GM23338 (cell line): Measurements from ENCODE around the gene RASA3. TPM values are rescaled to one million over a fixed set of nuclear protein-coding genes. Genes with fewer than 3 reads are reported as not detected.

Experiments used
- ATAC-seq: fragments of 200-7000 bp; cut with Tn5 transposase; 3 replicates; pipeline ENCODE4 v1.9.1; 2020
- DNase-seq: peaks from one replicate; pipeline ENCODE4 v3.0.0-alpha.2; 2015; ENCODE audit warnings: low spot score
- H2AFZ ChIP-seq: fragments of 200-600 bp; sonication (generic); 2 replicates; pipeline ENCODE4 v1.8.0; 2016; ENCODE audit warnings: antibody characterized with exemption, mild to moderate bottlenecking, moderate library complexity
- H3F3A ChIP-seq: fragments of 200-600 bp; sonication (generic); replicated peaks from 2 replicates; pipeline ENCODE4 v1.8.0; 2017; ENCODE audit warnings: antibody characterized with exemption, mixed run types, low read depth
- H3K27ac ChIP-seq: fragments of 200-600 bp; sonication (generic); 2 replicates; pipeline ENCODE4 v1.6.1; 2016; ENCODE audit warnings: low read depth
- H3K27me3 ChIP-seq: fragments of 200-600 bp; sonication (generic); 2 replicates; pipeline ENCODE4 v1.8.0; 2016; ENCODE audit warnings: mild to moderate bottlenecking, mixed run types, moderate library complexity; ENCODE audit not compliant: insufficient read depth
- H3K36me3 ChIP-seq: fragments of 200-600 bp; sonication (generic); 2 replicates; pipeline ENCODE4 v1.8.0; 2016; ENCODE audit warnings: mild to moderate bottlenecking; ENCODE audit not compliant: insufficient read depth
- H3K4me1 ChIP-seq: fragments of 200-600 bp; sonication (generic); 2 replicates; pipeline ENCODE4 v1.8.0; 2016; ENCODE audit warnings: mild to moderate bottlenecking, moderate library complexity; ENCODE audit not compliant: insufficient read depth
- H3K4me2 ChIP-seq: fragments of 200-600 bp; sonication (generic); 2 replicates; pipeline ENCODE4 v1.7.1; 2017; ENCODE audit warnings: mixed run types
- H3K4me3 ChIP-seq: fragments of 200-600 bp; sonication (generic); 2 replicates; pipeline ENCODE4 v1.6.1; 2016; ENCODE audit warnings: mixed run types
- H3K79me2 ChIP-seq: fragments of 200-600 bp; sonication (generic); replicated peaks from 2 replicates; pipeline ENCODE4 v1.8.0; 2017; ENCODE audit warnings: mild to moderate bottlenecking; ENCODE audit not compliant: insufficient read depth
- H3K9me2 ChIP-seq: fragments of 200-600 bp; sonication (generic); 2 replicates; pipeline ENCODE4 v1.8.0; 2017; ENCODE audit not compliant: insufficient read depth
- H4K20me1 ChIP-seq: fragments of 200-600 bp; sonication (generic); replicated peaks from 2 replicates; pipeline ENCODE4 v1.8.0; 2017; ENCODE audit warnings: mild to moderate bottlenecking; ENCODE audit not compliant: insufficient read depth
- H3K27ac Mint-ChIP-seq: 2 replicates; pipeline ENCODE4 v1.8.0; 2020; ENCODE audit warnings: inconsistent platforms, mild to moderate bottlenecking, moderate library complexity, mixed read lengths
- H3K27me3 Mint-ChIP-seq: 3 replicates; pipeline ENCODE4 v1.8.0; 2022; ENCODE audit warnings: low read depth, mild to moderate bottlenecking, moderate library complexity, mixed read lengths, inconsistent platforms; ENCODE audit not compliant: insufficient read depth, poor library complexity
- H3K36me3 Mint-ChIP-seq: 3 replicates; pipeline ENCODE4 v1.8.0; 2021; ENCODE audit warnings: low read depth, mild to moderate bottlenecking, inconsistent platforms, moderate library complexity, mixed read lengths
- H3K4me1 Mint-ChIP-seq: 3 replicates; pipeline ENCODE4 v1.8.0; 2020; ENCODE audit warnings: mild to moderate bottlenecking, inconsistent platforms, mixed read lengths
- H3K4me3 Mint-ChIP-seq: 3 replicates; pipeline ENCODE4 v1.8.0; 2021; ENCODE audit warnings: moderate library complexity, mild to moderate bottlenecking, inconsistent platforms, mixed read lengths
- H3K9me3 Mint-ChIP-seq: 3 replicates; pipeline ENCODE4 v1.8.0; 2020; ENCODE audit warnings: moderate library complexity, mild to moderate bottlenecking, inconsistent platforms, mixed read lengths
- CTCF ChIP-seq, 2 experiments: fragments of 200-600 bp in 1 of 2; sonication (generic) in 1 of 2; conservative IDR thresholded peaks; 2 replicates each; pipeline versions ENCODE4 v1.5.1 to v1.6.1; 2016 to 2017; ENCODE audit warnings: antibody characterized with exemption in 2 of 2, low read depth in 2 of 2, mild to moderate bottlenecking in 2 of 2, moderate library complexity in 1 of 2
- ETS1 ChIP-seq: IDR thresholded peaks from 2 replicates; pipeline ENCODE4 v1.6.1; 2016; ENCODE audit warnings: antibody characterized with exemption
- EZH2 ChIP-seq: fragments of 200-600 bp; sonication (generic); IDR thresholded peaks from one replicate; pipeline ENCODE4 v1.8.0; 2017; ENCODE audit warnings: antibody characterized with exemption, mild to moderate bottlenecking, low read depth; ENCODE audit not compliant: unreplicated experiment
- EZH2phosphoT487 ChIP-seq: fragments of 200-600 bp; sonication (generic); IDR thresholded peaks from one replicate; pipeline ENCODE4 v1.8.1; 2018; ENCODE audit warnings: antibody characterized with exemption; ENCODE audit not compliant: unreplicated experiment
- JUNB ChIP-seq: IDR thresholded peaks from one replicate; pipeline ENCODE4 v1.6.1; 2016; ENCODE audit warnings: antibody characterized with exemption; ENCODE audit not compliant: unreplicated experiment
- NANOG ChIP-seq: IDR thresholded peaks from 2 replicates; pipeline ENCODE4 v1.6.1; 2016; ENCODE audit warnings: antibody characterized with exemption, borderline replicate concordance
- STAT1 ChIP-seq: IDR thresholded peaks from one replicate; pipeline ENCODE4 v1.6.1; 2016; ENCODE audit warnings: antibody characterized with exemption; ENCODE audit not compliant: unreplicated experiment
- ZNF114 ChIP-seq: fragments of 250-450 bp; sonication (Bioruptor Pico); IDR thresholded peaks from 2 replicates; pipeline ENCODE4 v1.5.0; 2020; ENCODE audit warnings: mild to moderate bottlenecking, moderate library complexity
- polyA plus RNA-seq: library from polyadenylated mRNA; unstranded; fragments of >200 nt; fragmentation: Nextera tagmentation; extraction: Ambion mirVana; gene quantifications from 2 replicates; pipeline ENCODE4 v1.2.1, GENCODE V29; 2016
- total RNA-seq: library from RNA; depleted of rRNA; stranded (reverse); fragments of >200 nt; shearing (Covaris generic); gene quantifications from 2 replicates; pipeline ENCODE4 v1.2.3, GENCODE V29; 2014
- TF ChIP-seq, protein P1 (sequence below): IDR thresholded peaks from one replicate; pipeline ENCODE4 v1.6.1; 2018; ENCODE audit warnings: antibody characterized with exemption; ENCODE audit not compliant: unreplicated experiment
- TF ChIP-seq, protein P2 (sequence below): fragments of 250-450 bp; sonication (Bioruptor Pico); IDR thresholded peaks from 2 replicates; pipeline ENCODE4 v1.5.0; 2020; ENCODE audit warnings: mild to moderate bottlenecking, moderate library complexity

RASA3 gene
- total and polyA plus RNA-seq, 2 experiments from 2014 or later, result 11.2 to 20.7 TPM

- ATAC-seq, result no peak
- TF ChIP-seq EZH2phosphoT487, result no peak
- TF ChIP-seq CTCF (conservative IDR thresholded peaks at IDR 0.05; ENCODE audit: low read depth in 2 of 2), result no peak
- no peak for TF ChIP-seq STAT1
- no peak for TF ChIP-seq EZH2
- TF ChIP-seq ETS1, result no peak
- TF ChIP-seq ZNF114, result no peak
- TF ChIP-seq, protein P1, sequence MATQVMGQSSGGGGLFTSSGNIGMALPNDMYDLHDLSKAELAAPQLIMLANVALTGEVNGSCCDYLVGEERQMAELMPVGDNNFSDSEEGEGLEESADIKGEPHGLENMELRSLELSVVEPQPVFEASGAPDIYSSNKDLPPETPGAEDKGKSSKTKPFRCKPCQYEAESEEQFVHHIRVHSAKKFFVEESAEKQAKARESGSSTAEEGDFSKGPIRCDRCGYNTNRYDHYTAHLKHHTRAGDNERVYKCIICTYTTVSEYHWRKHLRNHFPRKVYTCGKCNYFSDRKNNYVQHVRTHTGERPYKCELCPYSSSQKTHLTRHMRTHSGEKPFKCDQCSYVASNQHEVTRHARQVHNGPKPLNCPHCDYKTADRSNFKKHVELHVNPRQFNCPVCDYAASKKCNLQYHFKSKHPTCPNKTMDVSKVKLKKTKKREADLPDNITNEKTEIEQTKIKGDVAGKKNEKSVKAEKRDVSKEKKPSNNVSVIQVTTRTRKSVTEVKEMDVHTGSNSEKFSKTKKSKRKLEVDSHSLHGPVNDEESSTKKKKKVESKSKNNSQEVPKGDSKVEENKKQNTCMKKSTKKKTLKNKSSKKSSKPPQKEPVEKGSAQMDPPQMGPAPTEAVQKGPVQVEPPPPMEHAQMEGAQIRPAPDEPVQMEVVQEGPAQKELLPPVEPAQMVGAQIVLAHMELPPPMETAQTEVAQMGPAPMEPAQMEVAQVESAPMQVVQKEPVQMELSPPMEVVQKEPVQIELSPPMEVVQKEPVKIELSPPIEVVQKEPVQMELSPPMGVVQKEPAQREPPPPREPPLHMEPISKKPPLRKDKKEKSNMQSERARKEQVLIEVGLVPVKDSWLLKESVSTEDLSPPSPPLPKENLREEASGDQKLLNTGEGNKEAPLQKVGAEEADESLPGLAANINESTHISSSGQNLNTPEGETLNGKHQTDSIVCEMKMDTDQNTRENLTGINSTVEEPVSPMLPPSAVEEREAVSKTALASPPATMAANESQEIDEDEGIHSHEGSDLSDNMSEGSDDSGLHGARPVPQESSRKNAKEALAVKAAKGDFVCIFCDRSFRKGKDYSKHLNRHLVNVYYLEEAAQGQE, result no peak
- TF ChIP-seq JUNB, result no peak
- TF ChIP-seq, protein P2, sequence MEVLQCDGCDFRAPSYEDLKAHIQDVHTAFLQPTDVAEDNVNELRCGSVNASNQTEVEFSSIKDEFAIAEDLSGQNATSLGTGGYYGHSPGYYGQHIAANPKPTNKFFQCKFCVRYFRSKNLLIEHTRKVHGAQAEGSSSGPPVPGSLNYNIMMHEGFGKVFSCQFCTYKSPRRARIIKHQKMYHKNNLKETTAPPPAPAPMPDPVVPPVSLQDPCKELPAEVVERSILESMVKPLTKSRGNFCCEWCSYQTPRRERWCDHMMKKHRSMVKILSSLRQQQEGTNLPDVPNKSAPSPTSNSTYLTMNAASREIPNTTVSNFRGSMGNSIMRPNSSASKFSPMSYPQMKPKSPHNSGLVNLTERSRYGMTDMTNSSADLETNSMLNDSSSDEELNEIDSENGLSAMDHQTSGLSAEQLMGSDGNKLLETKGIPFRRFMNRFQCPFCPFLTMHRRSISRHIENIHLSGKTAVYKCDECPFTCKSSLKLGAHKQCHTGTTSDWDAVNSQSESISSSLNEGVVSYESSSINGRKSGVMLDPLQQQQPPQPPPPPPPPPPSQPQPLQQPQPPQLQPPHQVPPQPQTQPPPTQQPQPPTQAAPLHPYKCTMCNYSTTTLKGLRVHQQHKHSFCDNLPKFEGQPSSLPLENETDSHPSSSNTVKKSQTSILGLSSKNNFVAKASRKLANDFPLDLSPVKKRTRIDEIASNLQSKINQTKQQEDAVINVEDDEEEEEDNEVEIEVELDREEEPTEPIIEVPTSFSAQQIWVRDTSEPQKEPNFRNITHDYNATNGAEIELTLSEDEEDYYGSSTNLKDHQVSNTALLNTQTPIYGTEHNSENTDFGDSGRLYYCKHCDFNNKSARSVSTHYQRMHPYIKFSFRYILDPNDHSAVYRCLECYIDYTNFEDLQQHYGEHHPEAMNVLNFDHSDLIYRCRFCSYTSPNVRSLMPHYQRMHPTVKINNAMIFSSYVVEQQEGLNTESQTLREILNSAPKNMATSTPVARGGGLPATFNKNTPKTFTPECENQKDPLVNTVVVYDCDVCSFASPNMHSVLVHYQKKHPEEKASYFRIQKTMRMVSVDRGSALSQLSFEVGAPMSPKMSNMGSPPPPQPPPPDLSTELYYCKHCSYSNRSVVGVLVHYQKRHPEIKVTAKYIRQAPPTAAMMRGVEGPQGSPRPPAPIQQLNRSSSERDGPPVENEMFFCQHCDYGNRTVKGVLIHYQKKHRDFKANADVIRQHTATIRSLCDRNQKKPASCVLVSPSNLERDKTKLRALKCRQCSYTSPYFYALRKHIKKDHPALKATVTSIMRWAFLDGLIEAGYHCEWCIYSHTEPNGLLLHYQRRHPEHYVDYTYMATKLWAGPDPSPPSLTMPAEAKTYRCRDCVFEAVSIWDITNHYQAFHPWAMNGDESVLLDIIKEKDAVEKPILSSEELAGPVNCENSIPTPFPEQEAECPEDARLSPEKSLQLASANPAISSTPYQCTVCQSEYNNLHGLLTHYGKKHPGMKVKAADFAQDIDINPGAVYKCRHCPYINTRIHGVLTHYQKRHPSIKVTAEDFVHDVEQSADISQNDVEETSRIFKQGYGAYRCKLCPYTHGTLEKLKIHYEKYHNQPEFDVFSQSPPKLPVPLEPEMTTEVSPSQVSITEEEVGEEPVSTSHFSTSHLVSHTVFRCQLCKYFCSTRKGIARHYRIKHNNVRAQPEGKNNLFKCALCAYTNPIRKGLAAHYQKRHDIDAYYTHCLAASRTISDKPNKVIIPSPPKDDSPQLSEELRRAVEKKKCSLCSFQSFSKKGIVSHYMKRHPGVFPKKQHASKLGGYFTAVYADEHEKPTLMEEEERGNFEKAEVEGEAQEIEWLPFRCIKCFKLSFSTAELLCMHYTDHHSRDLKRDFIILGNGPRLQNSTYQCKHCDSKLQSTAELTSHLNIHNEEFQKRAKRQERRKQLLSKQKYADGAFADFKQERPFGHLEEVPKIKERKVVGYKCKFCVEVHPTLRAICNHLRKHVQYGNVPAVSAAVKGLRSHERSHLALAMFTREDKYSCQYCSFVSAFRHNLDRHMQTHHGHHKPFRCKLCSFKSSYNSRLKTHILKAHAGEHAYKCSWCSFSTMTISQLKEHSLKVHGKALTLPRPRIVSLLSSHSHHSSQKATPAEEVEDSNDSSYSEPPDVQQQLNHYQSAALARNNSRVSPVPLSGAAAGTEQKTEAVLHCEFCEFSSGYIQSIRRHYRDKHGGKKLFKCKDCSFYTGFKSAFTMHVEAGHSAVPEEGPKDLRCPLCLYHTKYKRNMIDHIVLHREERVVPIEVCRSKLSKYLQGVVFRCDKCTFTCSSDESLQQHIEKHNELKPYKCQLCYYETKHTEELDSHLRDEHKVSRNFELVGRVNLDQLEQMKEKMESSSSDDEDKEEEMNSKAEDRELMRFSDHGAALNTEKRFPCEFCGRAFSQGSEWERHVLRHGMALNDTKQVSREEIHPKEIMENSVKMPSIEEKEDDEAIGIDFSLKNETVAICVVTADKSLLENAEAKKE (CRISPR knock-in tag), result no peak
- no peak for TF ChIP-seq NANOG
- no peak overlapping the region for H3K4me2 ChIP-seq
Measured at GRCh38 chr13:113996081-113996911, 136.1 kb downstream of the RASA3 start.

More at GRCh38 chr13:113996081-113996911, 136.1 kb downstream of the RASA3 start:
- Histone ChIP-seq H4K20me1 (no peaks in the 10 kb centered on the region), H3K79me2 (no peaks in the 10 kb centered on the region), H3K4me1 (no peaks in the 10 kb centered on the region), H3K4me3 (no peak overlapping the region), H3K27me3 (no peaks in the 10 kb centered on the region), H2AFZ (no peak overlapping the region), H3K27ac (no peak overlapping the region), H3K9me2 (no peaks in the 10 kb centered on the region), H3K36me3 (0 out of 2 replicates have a peak, but pooled peaks cover 4% of the 10 kb centered on the region), H3F3A (no peaks in the 10 kb centered on the region)
- peaks cover 4% of the 10 kb centered on the region; the same call in 2 of the 3 replicates for H3K9me3 Mint-ChIP-seq
- no peak overlapping the region for H3K4me3 Mint-ChIP-seq
- no peaks in the 10 kb centered on the region for H3K4me1 Mint-ChIP-seq
- no peak overlapping the region for H3K27ac Mint-ChIP-seq
- H3K27me3 Mint-ChIP-seq, result peaks cover 5% of the 10 kb centered on the region
- peaks cover 19% of the 10 kb centered on the region for H3K36me3 Mint-ChIP-seq
- no peak for DNase-seq
